Activated CD4-positive, alpha-beta memory T cell treated with anti-CD3 and anti-CD28 coated beads, Interleukin-2, amount 10 ng/mL, durations not matched to agents 7 days and 5 days (primary cell): ENCODE measurements around the gene TOMM7. TPM values are rescaled to one million over a fixed set of nuclear protein-coding genes. Genes with fewer than 3 reads are reported as not detected.
"Not testable (repeated sequence)": the region's sequence is repeated elsewhere in the genome, so short reads cannot be mapped to it uniquely, and the experiment has no call there.

Source experiments
- CTCF ChIA-PET: fragments of 350-600 bp; sonication (Branson Sonifier 250); formaldehyde crosslinking; loops from one replicate; lab custom pipeline; 2021; ENCODE audit warnings: antibody characterized with exemption, inconsistent platforms; lab: Charles Lee
- POLR2A ChIA-PET: fragments of 350-600 bp; sonication (Branson Sonifier 250); formaldehyde crosslinking; loops from one replicate; lab custom pipeline; 2021; ENCODE audit warnings: antibody characterized with exemption; lab: Charles Lee
- DNase-seq: peaks from one replicate; pipeline ENCODE4 v3.0.0-alpha.2; 2020
- H3K27ac Mint-ChIP-seq: one replicate; pipeline ENCODE4 v1.8.0; 2021; ENCODE audit warnings: mild to moderate bottlenecking, mixed read lengths
- H3K27me3 Mint-ChIP-seq: one replicate; pipeline ENCODE4 v1.8.0; 2021; ENCODE audit warnings: mixed read lengths
- H3K36me3 Mint-ChIP-seq: one replicate; pipeline ENCODE4 v1.8.0; 2021; ENCODE audit warnings: low read depth, mixed read lengths
- H3K4me1 Mint-ChIP-seq: one replicate; pipeline ENCODE4 v1.8.0; 2021; ENCODE audit warnings: mixed read lengths
- H3K4me3 Mint-ChIP-seq: one replicate; pipeline ENCODE4 v1.8.0; 2021; ENCODE audit warnings: mild to moderate bottlenecking, mixed read lengths
- H3K9me3 Mint-ChIP-seq: one replicate; pipeline ENCODE4 v1.8.0; 2021; ENCODE audit warnings: mixed read lengths
- total RNA-seq, 2 experiments: library from RNA; stranded (reverse); gene quantifications; one replicate each; pipeline ENCODE4 v1.2.3, GENCODE V29; 2021

The TOMM7 gene
- total RNA-seq, 2 experiments from 2014 or later: 279 to 280 TPM

DNA sequence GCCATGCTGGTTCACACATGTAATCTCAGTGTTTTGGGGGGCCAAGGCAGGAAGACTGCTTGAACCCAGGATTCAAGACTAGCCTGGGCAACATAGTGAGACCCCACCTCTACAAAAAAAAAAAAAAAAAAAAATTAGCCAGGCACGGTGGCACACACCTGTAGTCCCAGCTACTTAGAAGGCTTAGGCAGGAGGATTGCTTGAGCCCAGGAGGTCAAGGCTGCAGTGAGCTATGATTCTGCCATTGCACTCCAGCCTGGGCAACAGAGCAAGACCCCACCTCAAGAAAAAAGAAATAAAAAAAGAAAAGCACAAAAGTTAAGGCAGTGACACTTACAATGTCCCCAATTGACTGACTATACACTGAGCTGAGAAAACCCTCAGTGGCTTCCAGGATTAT is 27.7 kb upstream of the TOMM7 start:
- not testable (repeated sequence) for H3K27ac Mint-ChIP-seq, H3K27me3 Mint-ChIP-seq, H3K36me3 Mint-ChIP-seq, H3K9me3 Mint-ChIP-seq, DNase-seq, H3K4me1 Mint-ChIP-seq, H3K4me3 Mint-ChIP-seq
- CTCF ChIA-PET: interaction anchor here (0.7 kb wide), 1 partner anchor 116 kb away, joined by 5 read pairs; no protein-coding TSS in a partner anchor
- POLR2A ChIA-PET: interaction anchor here (0.8 kb wide), 1 partner anchor 163 kb away, joined by 3 read pairs; no protein-coding TSS in a partner anchor

DNA sequence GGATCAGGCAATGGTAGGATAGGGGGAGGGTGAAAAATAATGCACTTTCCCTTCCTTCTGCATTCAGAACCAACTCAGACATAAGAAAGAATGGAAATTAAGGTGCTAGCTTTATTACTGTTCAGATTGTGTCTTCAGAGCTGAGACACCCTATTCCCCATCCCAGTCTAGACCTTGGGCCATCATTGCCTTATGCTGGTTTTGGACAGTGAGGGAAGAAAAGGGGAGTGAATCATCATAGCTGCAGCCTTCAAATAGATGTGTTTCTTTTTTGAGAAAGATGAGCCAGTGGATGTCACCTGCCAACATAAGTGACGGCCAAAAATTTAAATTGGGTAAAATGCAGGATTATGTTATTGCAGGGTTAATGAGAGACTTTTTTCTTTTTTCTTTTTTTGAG is 27.0 kb upstream of the TOMM7 start:
- DNase-seq: no peak
- Mint-ChIP-seq H3K36me3 (peaks cover 3% of the 10 kb centered on the region), H3K4me1 (peaks cover 5% of the 10 kb centered on the region), H3K27ac (no peak overlapping the region), H3K4me3 (no peak overlapping the region), H3K27me3 (peaks cover 9% of the 10 kb centered on the region), H3K9me3 (no peaks in the 10 kb centered on the region)
- CTCF ChIA-PET: no interaction called here
- POLR2A ChIA-PET: no interaction called here

DNA sequence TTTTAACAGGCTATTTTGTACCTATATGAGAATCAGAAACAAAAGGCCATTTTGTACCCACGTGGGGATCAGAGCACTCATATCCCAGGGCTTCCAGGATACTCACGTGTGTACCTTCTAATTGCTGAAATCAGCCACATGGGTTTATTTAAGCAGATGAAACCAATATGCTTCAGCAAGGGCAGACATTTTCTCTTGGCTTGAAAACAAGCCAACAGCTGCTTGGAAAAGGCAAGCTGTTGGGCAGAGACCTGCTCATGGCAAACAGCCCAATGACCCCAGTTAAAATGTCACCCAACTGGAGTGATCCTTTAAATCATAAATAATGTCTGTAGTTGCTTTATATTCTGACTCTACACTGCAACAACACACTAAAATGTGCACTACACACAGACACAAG is 26.5 kb upstream of the TOMM7 start:
- POLR2A ChIA-PET: no interaction called here
- peaks cover 7% of the 10 kb centered on the region for H3K4me1 Mint-ChIP-seq
- H3K27ac Mint-ChIP-seq: no peak overlapping the region
- no peaks in the 10 kb centered on the region for H3K9me3 Mint-ChIP-seq
- H3K27me3 Mint-ChIP-seq: peaks cover 9% of the 10 kb centered on the region
- no peak overlapping the region for H3K4me3 Mint-ChIP-seq
- DNase-seq: no peak
- H3K36me3 Mint-ChIP-seq: no peaks in the 10 kb centered on the region
- CTCF ChIA-PET: no interaction called here

DNA sequence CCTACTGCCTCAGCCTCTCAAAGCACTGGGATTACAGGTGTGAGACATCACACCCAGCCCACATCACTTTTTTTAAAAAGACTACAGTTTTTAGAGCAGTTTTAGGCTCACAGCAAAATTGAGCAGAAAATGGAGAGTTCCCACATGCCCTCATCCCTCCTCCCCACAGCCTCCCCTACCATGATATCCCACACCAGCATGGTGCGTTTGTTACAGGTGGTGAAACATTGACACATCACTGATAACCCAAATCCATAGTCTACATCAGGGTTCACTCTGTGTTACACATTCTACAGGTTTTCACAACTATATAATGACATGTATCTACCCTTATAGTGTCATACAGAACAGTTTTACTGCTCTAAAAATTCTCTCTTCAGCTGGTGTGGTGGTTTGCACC is 24.3 kb upstream of the TOMM7 start:
- ChIA-PET CTCF (interaction anchor here (1.0 to 2.2 kb wide), 2 partner anchors 26 to 208 kb away, joined by 4 to 5 read pairs; no protein-coding TSS in a partner anchor), POLR2A (no interaction called here)
- Mint-ChIP-seq H3K27me3 (peaks cover 6% of the 10 kb centered on the region), H3K9me3 (no peaks in the 10 kb centered on the region), H3K36me3 (no peaks in the 10 kb centered on the region), H3K4me1 (peaks cover 4% of the 10 kb centered on the region), H3K4me3 (no peak overlapping the region), H3K27ac (no peak overlapping the region)
- DNase-seq: no peak

DNA sequence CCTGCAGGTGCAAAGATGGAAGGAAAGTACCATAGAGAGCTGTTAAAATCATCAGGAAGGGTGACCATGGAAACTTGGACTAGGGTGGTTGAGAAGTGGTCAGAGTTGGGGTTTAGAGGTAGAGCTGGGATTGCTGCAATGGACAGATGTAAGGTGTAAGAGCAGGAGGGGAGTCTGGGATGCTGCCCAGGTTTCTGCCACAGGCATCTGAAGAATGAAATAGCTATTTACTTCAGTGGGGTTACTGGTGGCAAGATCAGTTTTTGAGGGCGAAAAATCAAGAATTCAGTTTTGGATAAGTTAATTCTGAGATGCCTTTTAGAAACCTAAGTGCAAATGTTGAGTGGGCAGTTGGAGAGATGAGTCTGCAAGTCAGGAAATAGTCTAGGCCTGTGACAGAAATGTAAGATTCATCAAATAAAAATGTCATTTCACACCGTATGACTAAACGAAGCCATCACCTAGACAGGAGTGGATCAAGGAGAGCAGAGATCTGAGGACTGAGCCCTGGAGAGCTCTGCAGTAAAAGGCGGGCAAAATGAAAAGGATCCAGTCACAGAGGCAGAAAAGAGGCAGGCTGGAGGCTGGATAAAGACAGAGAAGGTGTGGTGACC is 22.7 kb upstream of the TOMM7 start:
- no peak for DNase-seq
- Mint-ChIP-seq H3K36me3 (no peaks in the 10 kb centered on the region), H3K27ac (no peak overlapping the region), H3K4me1 (peaks cover 4% of the 10 kb centered on the region), H3K9me3 (no peaks in the 10 kb centered on the region), H3K27me3 (peaks cover 6% of the 10 kb centered on the region), H3K4me3 (no peak overlapping the region)
- POLR2A ChIA-PET: no interaction called here
- CTCF ChIA-PET: interaction anchor here (2.2 kb wide), 1 partner anchor 210 kb away, joined by 5 read pairs; no protein-coding TSS in a partner anchor

DNA sequence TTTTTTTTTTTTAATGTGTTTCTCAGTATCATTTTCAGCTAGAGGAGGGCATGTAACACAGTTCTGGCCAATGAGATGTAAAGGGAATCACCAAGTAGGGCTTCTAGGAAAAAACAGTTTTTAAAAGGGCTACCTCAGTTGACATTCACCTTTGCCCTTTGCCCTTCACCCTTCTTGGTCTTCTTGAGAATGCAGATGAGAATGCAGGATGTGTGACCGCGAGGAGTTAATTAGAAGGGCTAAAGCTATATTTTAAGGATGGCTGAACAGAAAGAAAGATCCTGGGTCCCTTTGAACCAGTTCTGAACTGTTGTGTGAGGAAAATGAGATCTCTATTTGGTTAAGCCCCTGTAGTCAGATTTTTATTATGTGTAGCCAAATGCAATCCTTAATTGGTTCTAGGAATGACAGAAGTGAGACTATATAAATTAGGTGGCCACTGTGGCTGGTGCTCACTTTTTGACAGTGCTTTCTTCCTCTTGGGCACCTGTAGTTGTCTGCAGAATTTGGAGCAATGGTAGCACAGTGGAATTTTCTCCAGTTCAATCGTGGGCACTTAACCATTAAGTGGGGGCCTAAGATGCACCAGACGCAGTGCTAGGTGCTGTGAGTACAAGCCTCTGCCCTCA is 21.1 kb upstream of the TOMM7 start:
- ChIA-PET POLR2A (no interaction called here), CTCF (interaction anchor here (1.2 kb wide), 1 partner anchor 10 kb away, joined by 4 read pairs; no protein-coding TSS in a partner anchor)
- Mint-ChIP-seq H3K4me3 (no peak overlapping the region), H3K27ac (no peak overlapping the region), H3K36me3 (no peaks in the 10 kb centered on the region), H3K4me1 (peaks cover 4% of the 10 kb centered on the region), H3K27me3 (peaks cover 11% of the 10 kb centered on the region), H3K9me3 (no peaks in the 10 kb centered on the region)
- no peak for DNase-seq

DNA sequence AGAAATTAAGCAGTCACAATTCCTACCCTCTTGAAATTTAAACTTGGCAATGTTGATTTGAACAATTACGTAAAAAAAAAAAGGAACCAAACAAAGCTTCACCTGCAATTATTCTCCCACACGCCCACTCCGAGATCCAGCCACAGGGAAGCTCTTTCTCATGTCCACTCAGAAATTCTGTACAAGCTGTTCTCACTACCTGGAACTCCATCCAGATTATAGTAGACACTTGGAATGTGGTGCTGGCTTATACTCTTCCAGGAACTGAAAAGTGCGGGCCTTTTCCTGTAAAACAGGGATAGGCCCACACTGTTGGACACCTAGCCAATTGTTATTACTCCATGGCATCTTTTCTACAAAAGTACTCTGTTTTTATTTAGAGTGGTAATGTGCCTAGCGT is 20.3 kb upstream of the TOMM7 start:
- Mint-ChIP-seq H3K36me3 (no peaks in the 10 kb centered on the region), H3K9me3 (no peaks in the 10 kb centered on the region), H3K27ac (no peak overlapping the region)

DNA sequence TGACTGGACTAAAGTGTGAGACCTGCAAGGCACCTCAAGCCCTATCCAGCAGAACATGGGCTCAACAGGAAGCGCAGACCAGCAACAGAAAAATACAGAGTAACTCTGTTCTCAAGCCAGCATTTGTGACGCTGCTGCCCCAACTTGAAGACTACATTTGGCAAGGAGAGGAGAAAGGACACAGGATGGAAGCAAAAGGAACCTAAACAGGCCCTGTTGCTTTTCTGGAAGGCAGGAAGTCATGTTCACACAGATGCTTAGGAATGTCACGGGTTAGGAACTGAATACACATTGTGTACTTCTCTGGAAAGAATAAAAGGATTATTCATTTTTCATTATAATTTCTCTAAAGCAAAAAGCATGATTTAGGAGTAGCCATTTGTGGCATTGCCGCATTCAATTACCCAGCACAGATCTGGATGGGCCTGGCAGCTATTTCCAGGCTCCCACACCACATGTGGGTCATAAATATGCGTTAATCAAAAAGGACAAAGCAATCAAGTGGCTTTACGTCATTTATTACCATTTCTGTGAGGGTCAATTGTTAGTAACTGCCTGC is 19.8 kb upstream of the TOMM7 start:
- POLR2A ChIA-PET: no interaction called here
- no peak overlapping the region for H3K27ac Mint-ChIP-seq
- peaks cover 5% of the 10 kb centered on the region for H3K27me3 Mint-ChIP-seq
- H3K36me3 Mint-ChIP-seq: no peaks in the 10 kb centered on the region
- H3K9me3 Mint-ChIP-seq: no peaks in the 10 kb centered on the region
- peaks cover 4% of the 10 kb centered on the region for H3K4me1 Mint-ChIP-seq
- no peak for DNase-seq
- CTCF ChIA-PET: no interaction called here
- no peak overlapping the region for H3K4me3 Mint-ChIP-seq

More for the DNA sequence above, 20.3 kb upstream of the TOMM7 start:
- peaks cover 5% of the 10 kb centered on the region for H3K27me3 Mint-ChIP-seq
- POLR2A ChIA-PET: no interaction called here
- H3K4me1 Mint-ChIP-seq: peaks cover 4% of the 10 kb centered on the region
- H3K4me3 Mint-ChIP-seq: no peak overlapping the region
- CTCF ChIA-PET: interaction anchor here (1.2 kb wide), 1 partner anchor 11 kb away, joined by 4 read pairs; no protein-coding TSS in a partner anchor
- DNase-seq: no peak

DNA sequence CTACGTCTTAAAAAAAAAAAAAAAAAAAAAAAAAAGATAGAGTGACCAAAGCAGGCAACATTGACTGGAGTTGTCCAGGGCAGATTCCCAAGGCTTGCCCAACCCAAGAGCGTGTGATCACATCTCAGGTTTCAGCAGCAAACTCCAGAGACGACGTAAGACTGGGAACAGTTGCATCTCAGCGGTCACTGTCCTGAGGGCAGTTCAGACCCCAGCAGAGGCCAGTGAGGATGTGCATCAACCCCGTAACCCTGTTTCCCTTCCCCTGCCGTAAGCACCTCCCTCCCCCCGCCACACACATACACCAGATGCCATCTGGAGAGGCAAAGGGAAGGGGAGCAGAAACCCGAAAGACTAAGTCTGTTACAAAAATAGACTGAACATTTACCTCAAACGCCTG is 19.3 kb upstream of the TOMM7 start:
- no peak for DNase-seq
- Mint-ChIP-seq H3K4me1 (peaks cover 4% of the 10 kb centered on the region), H3K27me3 (peaks cover 5% of the 10 kb centered on the region), H3K4me3 (no peak overlapping the region), H3K27ac (no peak overlapping the region), H3K9me3 (no peaks in the 10 kb centered on the region), H3K36me3 (no peaks in the 10 kb centered on the region)
- CTCF ChIA-PET: no interaction called here
- POLR2A ChIA-PET: no interaction called here

DNA sequence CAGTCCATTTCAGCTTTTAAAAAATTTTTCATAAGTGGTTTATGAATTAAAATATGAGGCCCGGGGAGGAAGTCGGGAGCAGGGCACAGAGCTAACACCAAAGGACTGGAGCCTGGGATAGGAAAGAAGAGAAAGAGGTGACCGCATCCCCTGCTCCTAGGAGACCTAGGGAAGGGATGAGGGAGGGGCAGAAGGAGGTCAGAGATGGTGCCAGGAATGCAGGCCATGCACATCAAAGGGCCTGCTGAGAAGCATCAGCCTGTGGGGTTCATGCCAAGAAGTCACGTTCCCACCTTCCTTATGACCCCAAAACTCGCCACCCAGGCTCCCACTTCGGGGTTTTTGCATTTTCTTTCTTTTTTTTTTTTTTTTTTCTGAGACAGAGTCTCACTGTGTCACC is 14.7 kb upstream of the TOMM7 start:
- H3K27ac Mint-ChIP-seq: no peak overlapping the region
- CTCF ChIA-PET: no interaction called here
- H3K9me3 Mint-ChIP-seq: no peaks in the 10 kb centered on the region
- POLR2A ChIA-PET: no interaction called here
- peaks cover 6% of the 10 kb centered on the region for H3K27me3 Mint-ChIP-seq
- H3K4me1 Mint-ChIP-seq: no peaks in the 10 kb centered on the region
- no peaks in the 10 kb centered on the region for H3K36me3 Mint-ChIP-seq
- no peak overlapping the region for H3K4me3 Mint-ChIP-seq
- no peak for DNase-seq

DNA sequence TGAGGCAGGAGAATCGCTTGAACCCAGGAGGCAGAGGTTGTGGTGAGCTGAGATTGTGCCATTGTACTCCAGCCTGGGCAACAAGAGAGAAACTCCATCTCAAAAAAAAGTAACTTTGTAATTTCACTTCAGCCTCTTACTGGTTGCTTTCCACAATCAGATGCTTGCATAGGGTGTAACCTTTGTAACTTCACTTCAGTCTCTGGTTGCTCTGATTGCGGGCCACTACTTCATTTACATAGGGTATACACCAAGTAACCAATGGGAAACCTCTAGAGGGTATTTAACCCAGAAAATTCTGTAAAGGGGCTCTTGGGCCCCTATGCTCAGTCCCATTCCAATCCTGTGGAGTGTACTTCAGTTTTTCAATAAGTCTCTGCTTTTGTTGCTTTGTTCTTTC is 13.9 kb upstream of the TOMM7 start:
- H3K27me3 Mint-ChIP-seq, H3K4me1 Mint-ChIP-seq, DNase-seq, H3K4me3 Mint-ChIP-seq, H3K9me3 Mint-ChIP-seq, CTCF ChIA-PET, POLR2A ChIA-PET, H3K27ac Mint-ChIP-seq, H3K36me3 Mint-ChIP-seq: not testable (repeated sequence)

DNA sequence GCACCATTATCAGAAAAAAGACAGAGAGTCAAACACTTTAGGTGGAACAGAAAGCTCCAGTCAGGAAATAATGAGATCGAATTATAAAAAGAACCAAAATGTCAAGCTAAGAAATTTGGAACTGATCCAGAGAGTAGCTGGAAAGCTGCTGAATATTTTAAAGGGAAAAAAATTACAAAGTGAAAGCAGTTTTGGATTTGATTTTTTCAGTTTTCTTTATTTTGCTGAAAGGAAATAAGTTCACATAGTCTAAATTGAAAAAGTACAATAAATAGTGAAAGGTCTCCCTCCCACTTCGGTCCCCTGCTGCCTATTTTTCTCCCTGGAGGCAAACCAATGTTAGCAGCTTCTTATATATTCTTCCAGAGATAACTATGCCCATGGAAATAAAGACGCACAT is 11.3 kb upstream of the TOMM7 start:
- no peaks in the 10 kb centered on the region for H3K4me1 Mint-ChIP-seq
- ChIA-PET POLR2A (no interaction called here), CTCF (no interaction called here)
- H3K4me3 Mint-ChIP-seq: no peak overlapping the region
- H3K27ac Mint-ChIP-seq: no peak overlapping the region
- no peak for DNase-seq
- H3K9me3 Mint-ChIP-seq: no peaks in the 10 kb centered on the region
- H3K36me3 Mint-ChIP-seq: no peaks in the 10 kb centered on the region
- H3K27me3 Mint-ChIP-seq: peaks cover 7% of the 10 kb centered on the region

DNA sequence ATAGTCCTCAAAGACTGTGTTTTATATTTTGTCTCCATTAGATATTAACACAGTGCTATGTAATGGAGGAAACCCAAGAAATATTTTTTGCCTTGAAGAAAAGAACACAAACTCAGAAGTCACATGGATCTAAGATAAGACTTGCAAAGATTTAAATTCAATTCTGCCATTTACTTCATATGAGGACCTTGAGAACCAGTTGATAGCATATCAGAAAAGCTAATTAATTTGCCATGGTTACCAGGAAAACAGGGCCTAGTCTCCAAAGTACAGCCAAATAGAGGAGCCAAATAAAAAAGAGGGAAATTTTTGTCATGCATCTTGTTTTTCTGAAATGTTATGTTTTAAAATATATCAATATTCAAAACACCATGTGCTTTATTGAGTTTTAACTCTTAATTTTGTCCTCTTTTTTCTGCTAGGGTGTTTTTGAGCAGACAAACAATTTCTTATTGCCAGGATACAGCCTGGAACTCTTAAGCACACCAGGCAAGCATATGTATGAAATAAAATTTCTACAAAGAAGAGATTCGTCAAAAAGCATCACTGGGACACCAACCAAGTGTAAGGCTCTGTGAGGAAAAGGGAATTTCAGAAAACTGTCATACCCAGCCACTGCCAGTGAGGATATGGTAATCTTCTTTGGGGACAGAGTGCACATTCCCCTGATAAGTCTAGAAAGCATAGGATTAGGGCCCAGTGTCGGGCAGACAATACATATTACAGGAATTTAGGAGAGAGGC is 10.6 kb upstream of the TOMM7 start:
- no peaks in the 10 kb centered on the region for H3K36me3 Mint-ChIP-seq
- ChIA-PET CTCF (no interaction called here), POLR2A (no interaction called here)
- no peaks in the 10 kb centered on the region for H3K4me1 Mint-ChIP-seq
- no peak overlapping the region for H3K27ac Mint-ChIP-seq
- H3K4me3 Mint-ChIP-seq: no peak overlapping the region
- no peaks in the 10 kb centered on the region for H3K9me3 Mint-ChIP-seq
- no peak for DNase-seq
- H3K27me3 Mint-ChIP-seq: peaks cover 7% of the 10 kb centered on the region
